PC-9 (cell line): ENCODE data around the gene OR52H1.

ENCODE experiments used
- CTCF ChIP-seq: fragments of 200-600 bp; sonication (generic); conservative IDR thresholded peaks from 2 replicates; pipeline ENCODE4 v1.6.1; 2017; ENCODE audit warnings: mixed run types, antibody characterized with exemption, mild to moderate bottlenecking, moderate library complexity
- EZH2 ChIP-seq: fragments of 200-600 bp; sonication (generic); IDR thresholded peaks from 2 replicates; pipeline ENCODE4 v1.8.0; 2017; ENCODE audit warnings: antibody characterized with exemption, low read depth

- TF ChIP-seq CTCF, result no peak
- TF ChIP-seq EZH2, result no peak
Measured at GRCh38 chr11:5574654-5575053, 26.3 kb upstream of the OR52H1 start.
